ENCODE measurements around the gene FLOT2. TPM values are rescaled to one million over a fixed set of nuclear protein-coding genes. Genes with fewer than 3 reads are reported as not detected.
A peak's percentile ranks its signal among the peaks of the same experiment; 100 is the strongest.

FLOT2 gene
- total and polyA plus RNA-seq, 2 of the 8 experiments (the other 6 are each of a cell fraction or from before 2014, with no cell fraction given) = 116 to 189 TPM

- no peak overlapping the region for H2BK15ac ChIP-seq (ENCODE audit: low read length)
- H3K18ac ChIP-seq (ENCODE audit: extremely low read depth, low read length) = no peak overlapping the region
- no peaks in the 10 kb centered on the region for H3K9me3 ChIP-seq (ENCODE audit: insufficient read depth in 2 of 2, low read depth in 1 of 2, low read length in 1 of 2)
- H3K79me2 ChIP-seq (ENCODE audit: control insufficient read depth in 1 of 2, insufficient read depth in 2 of 2, low read length in 2 of 2) = peaks cover 3 to 69% of the 10 kb centered on the region in 2 experiments; a peak in 3 of 4 replicates
- no peak overlapping the region for H2BK20ac ChIP-seq (ENCODE audit: low read length)
- no peak overlapping the region for H2BK5ac ChIP-seq (ENCODE audit: low read depth, low read length)
- H2BK12ac ChIP-seq (ENCODE audit: low read depth, low read length) = no peak overlapping the region
- no peak overlapping the region for H3K27ac ChIP-seq (ENCODE audit: low read depth, low read length)
- H4K8ac ChIP-seq (ENCODE audit: extremely low read depth, insufficient read depth, low read length) = no peak overlapping the region
- H3K23me2 ChIP-seq (ENCODE audit: low read depth, low read length) = no peaks in the 10 kb centered on the region
- no peak for TF ChIP-seq RBBP5 (IDR thresholded peaks at IDR 0.05; ENCODE audit: borderline replicate concordance, low read depth, low read length)
- TF ChIP-seq POU5F1 (IDR thresholded peaks at IDR 0.05; ENCODE audit: low read depth, low read length) = no peak
- TF ChIP-seq MAFK (IDR thresholded peaks at IDR 0.05; ENCODE audit: low read depth, low read length) = peak; percentile 100
- no peak for TF ChIP-seq CBX8 (IDR thresholded peaks at IDR 0.05; ENCODE audit: borderline replicate concordance, low read depth, low read length)
- TF ChIP-seq TEAD4 (IDR thresholded peaks at IDR 0.05; ENCODE audit: low read depth, low read length) = no peak
- TF ChIP-seq CREB1 (IDR thresholded peaks at IDR 0.05) = no peak
- no peak for TF ChIP-seq TAF1 (IDR thresholded peaks at IDR 0.05; ENCODE audit: low read depth, low read length)
- TF ChIP-seq SRF (IDR thresholded peaks at IDR 0.05; ENCODE audit: low read depth, low read length) = no peak
- no peak for TF ChIP-seq JUND (IDR thresholded peaks at IDR 0.05; ENCODE audit: low read length)
- POLR2A ChIA-PET (ENCODE audit: partially characterized antibody) = interaction anchor here (1.5 to 3.3 kb wide), 3 partner anchors 9 to 38 kb away, joined by 4 to 11 read pairs (median 4); no protein-coding TSS in a partner anchor
- no peak overlapping the region for H3K9ac ChIP-seq (replicated peaks in 1 of 4; ENCODE audit: extremely low read depth in 1 of 4, low read depth in 3 of 4, low read length in 3 of 4)
- FAIRE-seq = no peak
- peaks cover 0 to 2% of the 10 kb centered on the region in 2 experiments for H4K20me1 ChIP-seq (replicated peaks in 1 of 2; ENCODE audit: control insufficient read depth in 1 of 2, insufficient read depth in 2 of 2, low read length in 2 of 2)
- no peak overlapping the region for H3K56ac ChIP-seq (replicated peaks; ENCODE audit: insufficient read length, low read depth, low read length)
- CTCF ChIA-PET (ENCODE audit: partially characterized antibody) = interaction anchor here (1.2 to 2.8 kb wide), 3 partner anchors 10 to 45 kb away, joined by 3 to 11 read pairs (median 4); no protein-coding TSS in a partner anchor
- H3K4me2 ChIP-seq (ENCODE audit: insufficient read depth in 1 of 2, low read depth in 2 of 2, low read length in 2 of 2) = no peak overlapping the region
- no peak overlapping the region for H3K23ac ChIP-seq (ENCODE audit: insufficient read length)
- H3K14ac ChIP-seq (ENCODE audit: insufficient read length) = no peak overlapping the region
- DNase-seq (ENCODE audit: low read depth in 1 of 2, low spot score in 2 of 2) = no peak
- no peak overlapping the region for H2AK5ac ChIP-seq (ENCODE audit: low read depth, low read length)
- H3K79me1 ChIP-seq (ENCODE audit: low read depth, low read length) = no peaks in the 10 kb centered on the region; the same call in 1 of the 2 replicates
- 88% methylated on average over 1 of the region's 1 CpG; no CpG with 5 or more reads in 1 of the 2 experiments for WGBS, 2 experiments (ENCODE audit: extremely low coverage in 1 of 2, insufficient coverage in 1 of 2, insufficient read length in 1 of 2, insufficient replicate concordance in 2 of 2, low coverage in 1 of 2, low lambda C conversion rate in 2 of 2, missing lambda C conversion rate in 1 of 2)
- H3K4me3 ChIP-seq (ENCODE audit: extremely low read depth in 1 of 4, insufficient read depth in 2 of 4, low read depth in 3 of 4, low read length in 4 of 4) = no peak overlapping the region
- H4K91ac ChIP-seq (replicated peaks; ENCODE audit: insufficient read length, low read length) = no peak overlapping the region
- H3K4me1 ChIP-seq (replicated peaks in 1 of 4; ENCODE audit: control insufficient read depth in 3 of 4, insufficient read depth in 4 of 4, low read length in 3 of 4) = no peaks in the 10 kb centered on the region
- H2BK120ac ChIP-seq (replicated peaks; ENCODE audit: low read depth, low read length) = no peak overlapping the region
- H3K36me3 ChIP-seq (ENCODE audit: control insufficient read depth in 2 of 4, insufficient read depth in 4 of 4, low read length in 3 of 4) = peaks cover 0 to 7% (median 0%) of the 10 kb centered on the region in 4 experiments; a peak in 1 of 8 replicates
- H3K27me3 ChIP-seq (replicated peaks in 1 of 4; ENCODE audit: control insufficient read depth in 3 of 4, extremely low read depth in 1 of 4, insufficient read depth in 3 of 4, low read length in 3 of 4) = no peaks in the 10 kb centered on the region
- no peak overlapping the region for H4K5ac ChIP-seq (ENCODE audit: insufficient read length, low read depth, low read length)
- no peak overlapping the region for H3K4ac ChIP-seq (replicated peaks; ENCODE audit: insufficient read length, low read depth, low read length)
- no peak overlapping the region for H2AFZ ChIP-seq (ENCODE audit: low read length)
Measured at GRCh38 chr17:28834420-28834819, 63.1 kb downstream of the FLOT2 start.

Measured in H1 (cell line).